ENCODE results near the gene INO80D. TPM values are rescaled to one million over a fixed set of nuclear protein-coding genes. Genes with fewer than 3 reads are reported as not detected.

INO80D gene
- total and polyA plus RNA-seq, 2 of the 8 experiments (the other 6 are each of a cell fraction or from before 2014, with no cell fraction given) = 6.2 to 37.4 TPM

DNA sequence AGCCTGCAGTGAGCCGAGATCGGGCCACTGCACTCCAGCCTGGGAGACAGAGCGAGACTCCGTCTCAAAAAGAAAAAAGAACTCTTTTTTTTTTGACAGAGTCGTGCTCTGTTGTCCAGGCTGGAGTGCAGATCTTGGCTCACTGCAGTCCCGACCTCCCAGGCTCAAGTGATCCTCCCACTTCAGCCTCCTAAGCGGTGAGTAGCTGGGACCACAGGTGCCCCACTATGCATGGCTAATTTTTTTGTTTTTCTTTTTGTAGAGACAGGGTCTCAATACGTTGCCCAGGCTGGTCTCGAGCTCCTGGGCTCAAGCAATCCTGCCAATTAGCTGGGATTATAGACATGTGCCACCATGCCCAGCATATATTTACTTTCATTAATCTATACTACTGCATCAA, 12.5 kb upstream of the INO80D start:
- no peak overlapping the region for H4K91ac ChIP-seq (replicated peaks; ENCODE audit: insufficient read length, low read length)
- CTCF ChIA-PET (ENCODE audit: partially characterized antibody) = interaction anchor here (0.7 to 1.0 kb wide), 2 partner anchors 41 to 1462 kb away, joined by 3 read pairs; no protein-coding TSS in a partner anchor

More for the DNA sequence above, 12.5 kb upstream of the INO80D start:
- Histone ChIP-seq H2BK12ac (ENCODE audit: low read depth, low read length) (no peak overlapping the region), H3K23me2 (ENCODE audit: low read depth, low read length) (no peaks in the 10 kb centered on the region), H3K36me3 (ENCODE audit: control insufficient read depth in 2 of 4, insufficient read depth in 4 of 4, low read length in 3 of 4) (no peaks in the 10 kb centered on the region), H2BK20ac (ENCODE audit: low read length) (no peak overlapping the region), H2AFZ (ENCODE audit: low read length) (no peak overlapping the region), H3K4me2 (ENCODE audit: insufficient read depth in 1 of 2, low read depth in 2 of 2, low read length in 2 of 2) (no peak overlapping the region), H4K20me1 (replicated peaks in 1 of 2; ENCODE audit: control insufficient read depth in 1 of 2, insufficient read depth in 2 of 2, low read length in 2 of 2) (no peaks in the 10 kb centered on the region), H3K4me3 (ENCODE audit: extremely low read depth in 1 of 4, insufficient read depth in 2 of 4, low read depth in 3 of 4, low read length in 4 of 4) (no peak overlapping the region), H2BK15ac (ENCODE audit: low read length) (no peak overlapping the region), H3K4me1 (replicated peaks in 1 of 4; ENCODE audit: control insufficient read depth in 3 of 4, insufficient read depth in 4 of 4, low read length in 3 of 4) (peaks cover 0 to 3% (median 0%) of the 10 kb centered on the region in 4 experiments; a peak in 1 of 7 replicates), H3K23ac (ENCODE audit: insufficient read length) (no peak overlapping the region), H3K14ac (ENCODE audit: insufficient read length) (no peak overlapping the region), H2BK5ac (ENCODE audit: low read depth, low read length) (no peak overlapping the region), H3K27ac (ENCODE audit: low read depth, low read length) (no peak overlapping the region), H3K9ac (replicated peaks in 1 of 4; ENCODE audit: extremely low read depth in 1 of 4, low read depth in 3 of 4, low read length in 3 of 4) (no peak overlapping the region), H3K79me2 (ENCODE audit: control insufficient read depth in 1 of 2, insufficient read depth in 2 of 2, low read length in 2 of 2) (no peaks in the 10 kb centered on the region), H3K27me3 (replicated peaks in 1 of 4; ENCODE audit: control insufficient read depth in 3 of 4, extremely low read depth in 1 of 4, insufficient read depth in 3 of 4, low read length in 3 of 4) (no peaks in the 10 kb centered on the region), H4K5ac (ENCODE audit: insufficient read length, low read depth, low read length) (no peak overlapping the region), H2BK120ac (replicated peaks; ENCODE audit: low read depth, low read length) (no peak overlapping the region), H3K79me1 (ENCODE audit: low read depth, low read length) (no peaks in the 10 kb centered on the region), H3K18ac (ENCODE audit: extremely low read depth, low read length) (no peak overlapping the region), H3K56ac (replicated peaks; ENCODE audit: insufficient read length, low read depth, low read length) (no peak overlapping the region), H3K4ac (replicated peaks; ENCODE audit: insufficient read length, low read depth, low read length) (no peak overlapping the region), H2AK5ac (ENCODE audit: low read depth, low read length) (no peak overlapping the region), H4K8ac (ENCODE audit: extremely low read depth, insufficient read depth, low read length) (no peak overlapping the region), H3K9me3 (ENCODE audit: insufficient read depth in 2 of 2, low read depth in 1 of 2, low read length in 1 of 2) (no peaks in the 10 kb centered on the region)
- no peak for TF ChIP-seq CBX5 (IDR thresholded peaks at IDR 0.05; ENCODE audit: low read depth, low read length)
- TF ChIP-seq TAF7 (optimal IDR thresholded peaks at IDR 0.05; ENCODE audit: borderline replicate concordance, low read depth, low read length) = no peak
- TF ChIP-seq BCL11A (IDR thresholded peaks at IDR 0.05; ENCODE audit: low read depth in 2 of 2, low read length in 2 of 2) = no peak
- no peak for TF ChIP-seq JUND (IDR thresholded peaks at IDR 0.05; ENCODE audit: low read length)
- no peak for TF ChIP-seq CREB1 (IDR thresholded peaks at IDR 0.05)
- TF ChIP-seq SUZ12 (IDR thresholded peaks at IDR 0.05; ENCODE audit: low read length) = no peak
- TF ChIP-seq GABPA (IDR thresholded peaks at IDR 0.05; ENCODE audit: borderline replicate concordance, insufficient read depth, low read length) = no peak
- TF ChIP-seq SRF (IDR thresholded peaks at IDR 0.05; ENCODE audit: low read depth, low read length) = no peak
- TF ChIP-seq POLR2AphosphoS5 (IDR thresholded peaks at IDR 0.05; ENCODE audit: low read depth, low read length) = no peak
- TF ChIP-seq KDM4A (IDR thresholded peaks at IDR 0.05; ENCODE audit: low read depth, low read length, severe bottlenecking) = no peak
- TF ChIP-seq SP2 (IDR thresholded peaks at IDR 0.05; ENCODE audit: low read length) = no peak
- FAIRE-seq = no peak
- no peak for DNase-seq (ENCODE audit: low read depth in 1 of 2, low spot score in 2 of 2)
- 99% methylated on average over 8 of the region's 9 CpGs; no CpG with 5 or more reads in 1 of the 2 experiments for WGBS, 2 experiments (ENCODE audit: extremely low coverage in 1 of 2, insufficient coverage in 1 of 2, insufficient read length in 1 of 2, insufficient replicate concordance in 2 of 2, low coverage in 1 of 2, low lambda C conversion rate in 2 of 2, missing lambda C conversion rate in 1 of 2)
- POLR2A ChIA-PET (ENCODE audit: partially characterized antibody) = interaction anchor here (0.7 to 6.8 kb wide), 5 partner anchors 10 to 26 kb away, joined by 3 to 45 read pairs (median 4); partner anchors contain the start of gene INO80D

Data from H1 (cell line).